GM18868 (cell line): ENCODE measurements around the gene SLC24A1.
"Not testable (repeated sequence)": the region's sequence is repeated elsewhere in the genome, so short reads cannot be mapped to it uniquely, and the experiment has no call there.

Experiments used
- ATAC-seq: cut with Tn5 transposase; IDR thresholded peaks from one replicate; pipeline ENCODE4 v1.9.1; 2021; ENCODE audit warnings: mild to moderate bottlenecking, moderate library complexity; ENCODE audit not compliant: unreplicated experiment

The SLC24A1 gene

DNA sequence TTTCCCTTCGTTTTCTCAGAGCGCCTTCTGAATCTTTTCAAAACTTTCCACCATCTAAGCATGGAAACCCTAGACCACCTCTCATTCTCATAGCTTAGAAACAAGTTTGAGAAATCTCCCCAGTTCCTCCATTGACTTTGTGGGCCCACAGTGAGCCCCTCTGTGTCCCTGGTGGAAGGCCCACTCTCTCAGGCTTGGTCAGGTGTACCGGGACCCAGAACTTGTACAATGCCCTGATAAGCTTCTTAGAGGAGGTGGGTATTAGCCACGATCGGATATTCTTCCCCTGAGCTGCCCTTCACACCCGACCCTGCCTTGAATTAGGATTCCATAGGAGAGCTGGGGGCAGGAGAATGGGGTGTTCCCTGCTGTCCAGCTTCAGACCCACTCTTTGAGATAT lies at the start of gene SLC24A1:
Gene SLC24A1, plus strand, starts transcription at position 301 of the 400 bp plus-strand sequence. CDS start 2,143 bp downstream, outside the sequence.
- no peak for ATAC-seq

- no peak for ATAC-seq
Observed at GRCh38 chr15:65571971-65572370, 49.8 kb upstream of the SLC24A1 start.

- no peak for ATAC-seq
Observed at GRCh38 chr15:65576664-65577063, 45.1 kb upstream of the SLC24A1 start.

- ATAC-seq, result no peak
Observed at GRCh38 chr15:65577129-65577996, 44.4 kb upstream of the SLC24A1 start.

DNA sequence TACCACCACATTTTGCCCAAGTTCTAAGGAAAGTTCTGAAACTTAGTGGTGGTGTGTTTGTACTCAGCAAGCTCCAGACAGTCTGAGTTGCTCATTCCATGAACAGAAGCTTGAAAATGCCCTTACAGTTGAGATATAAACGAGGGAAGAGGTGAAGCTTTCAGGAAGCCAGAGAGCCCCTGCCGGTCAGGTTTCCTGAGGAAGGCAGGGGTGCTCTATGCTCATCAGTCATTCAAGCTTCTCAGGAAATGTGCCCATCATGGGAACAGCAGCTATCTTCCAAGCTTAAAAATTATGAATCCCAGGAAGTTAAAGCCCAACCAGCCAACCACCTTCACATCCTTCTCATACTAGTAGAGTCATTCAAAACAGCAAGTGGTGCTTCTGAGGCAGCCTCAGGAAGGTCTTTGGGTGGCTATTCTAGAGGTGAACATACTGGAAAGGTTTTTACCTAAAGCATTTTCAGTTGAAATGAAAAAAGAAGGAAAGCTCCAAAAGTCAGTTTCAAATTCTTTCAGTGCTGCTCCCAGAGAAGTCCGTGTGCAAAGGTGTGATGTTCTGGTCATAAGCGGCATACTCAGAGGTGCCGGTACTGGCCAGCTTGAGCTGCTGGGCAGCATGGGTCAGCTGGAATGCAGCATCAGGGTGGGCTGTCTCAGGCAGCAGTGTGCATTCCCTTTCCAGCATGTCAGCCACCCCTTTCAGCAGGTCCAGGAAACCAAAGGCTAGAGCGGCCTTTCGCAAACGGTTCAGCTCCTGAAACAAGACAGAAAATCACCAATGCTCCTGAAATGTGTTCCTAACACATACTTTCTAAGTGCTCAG lies 42.6 kb upstream of the SLC24A1 start:
- ATAC-seq, result no peak

DNA sequence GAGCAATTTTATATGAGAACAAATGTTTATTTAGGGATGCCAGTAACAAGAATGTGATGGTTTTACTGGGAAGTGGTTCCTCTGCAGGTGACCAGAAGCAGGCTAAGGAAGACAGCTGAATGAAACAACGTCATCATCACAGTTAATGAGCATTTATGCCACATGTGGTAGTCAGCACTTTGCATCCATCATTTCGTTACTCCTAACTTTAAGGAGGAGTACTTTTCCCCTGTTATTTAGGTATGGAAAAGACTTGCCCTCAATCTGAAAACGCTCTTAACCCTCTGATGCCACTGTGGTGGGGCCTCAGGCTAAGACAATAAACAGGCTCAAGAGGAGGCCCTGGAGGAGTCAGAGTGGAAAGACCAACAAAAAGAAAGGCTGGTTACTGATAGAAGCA lies 42.0 kb upstream of the SLC24A1 start:
- ATAC-seq, result no peak

DNA sequence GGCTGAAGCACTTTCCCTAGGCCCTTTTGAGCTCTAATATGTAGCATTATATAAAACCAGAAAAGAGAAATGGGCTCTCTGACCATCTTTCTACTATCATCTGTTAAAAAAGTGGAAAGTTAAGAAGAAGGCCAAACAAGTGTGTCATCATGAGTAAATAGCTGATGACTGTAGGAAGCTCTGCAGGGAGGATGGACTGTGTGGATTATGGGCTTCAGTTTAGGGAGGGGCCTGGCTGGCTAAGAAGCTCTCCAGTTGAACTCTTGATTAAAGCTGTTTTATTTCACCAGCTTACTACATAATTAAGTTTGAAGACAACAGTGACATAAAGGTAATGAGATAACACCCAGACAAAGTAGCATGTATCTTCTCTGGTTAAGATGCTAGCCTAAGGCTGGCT lies 41.5 kb upstream of the SLC24A1 start:
- no peak for ATAC-seq

DNA sequence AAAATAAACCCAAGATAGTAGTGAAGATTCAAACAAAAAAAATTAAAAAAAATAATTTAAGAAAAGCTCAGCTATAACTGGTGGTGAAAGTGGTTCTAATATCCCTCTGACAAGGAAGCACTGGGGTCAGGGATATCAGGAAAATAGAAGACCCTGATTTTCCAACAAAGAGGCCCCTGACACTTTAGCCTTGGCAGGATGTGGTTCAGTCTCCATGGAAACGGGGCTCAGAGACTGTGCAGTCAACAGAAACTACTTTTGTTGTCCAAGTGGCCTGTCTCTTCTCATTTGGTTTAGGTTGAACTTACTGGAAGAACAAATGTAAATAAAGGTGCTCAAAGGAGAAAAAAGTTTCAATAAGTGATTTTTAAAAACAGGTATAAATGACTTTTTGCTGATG lies 38.0 kb upstream of the SLC24A1 start:
- ATAC-seq, result peak; percentile 43

DNA sequence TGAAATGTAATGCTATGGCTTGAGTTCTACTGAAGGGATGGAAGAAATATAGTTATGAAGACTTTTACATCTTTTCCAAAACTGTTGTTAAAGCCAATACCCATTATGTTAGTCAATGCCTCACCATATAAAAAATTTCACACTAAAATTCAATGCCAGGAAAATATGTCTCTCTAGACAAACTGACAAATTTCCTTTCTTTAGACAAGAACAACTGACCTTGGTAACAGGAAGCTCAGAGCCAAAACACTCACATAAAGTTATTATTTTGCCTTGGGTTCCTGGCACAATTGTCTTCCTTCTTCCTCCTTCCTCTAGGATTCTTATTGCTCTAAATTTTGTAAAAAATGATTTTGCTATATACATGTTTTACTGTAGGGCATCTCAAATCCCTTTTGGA lies 37.5 kb upstream of the SLC24A1 start:
- ATAC-seq, result no peak

DNA sequence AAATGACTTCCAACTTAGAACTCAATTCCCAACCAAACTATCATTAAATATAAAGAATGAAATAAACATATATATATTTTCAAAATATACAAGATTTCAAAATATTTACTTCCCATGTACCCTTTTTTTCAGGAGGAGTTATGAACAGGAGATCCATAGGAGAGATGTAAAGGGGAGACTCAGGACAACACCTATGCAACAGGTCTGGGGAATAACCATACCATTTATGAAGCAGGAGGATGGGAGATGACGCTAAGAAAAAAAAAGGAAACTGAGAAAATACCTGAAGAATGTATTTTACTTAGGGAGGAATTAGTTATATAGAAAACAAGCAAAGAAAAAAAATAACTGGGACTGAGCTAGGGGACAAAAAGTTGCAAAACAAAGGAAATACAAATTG lies 34.6 kb upstream of the SLC24A1 start:
- no peak for ATAC-seq

DNA sequence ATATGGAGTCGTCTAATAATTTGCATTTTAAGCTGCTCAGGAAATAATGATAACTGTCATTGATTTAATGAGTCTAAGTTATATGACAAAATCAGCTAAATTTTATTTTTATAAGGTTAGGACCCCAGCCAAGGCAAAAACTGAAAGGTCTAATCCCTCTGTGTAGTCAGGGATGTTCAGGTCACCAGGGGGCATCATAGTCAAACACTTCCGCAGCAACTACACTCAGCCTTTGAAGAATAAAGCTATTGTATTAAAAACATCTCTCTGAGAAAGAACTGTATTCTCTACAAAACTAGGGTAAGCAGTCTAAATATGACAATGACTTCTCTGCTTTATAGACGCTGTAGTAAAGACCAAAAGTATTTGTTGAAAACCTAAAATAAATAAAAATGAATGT lies 25.8 kb upstream of the SLC24A1 start:
- ATAC-seq, result no peak

GRCh38 chr15:65598468-65598867 lies 23.3 kb upstream of the SLC24A1 start:
- ATAC-seq, result no peak

DNA sequence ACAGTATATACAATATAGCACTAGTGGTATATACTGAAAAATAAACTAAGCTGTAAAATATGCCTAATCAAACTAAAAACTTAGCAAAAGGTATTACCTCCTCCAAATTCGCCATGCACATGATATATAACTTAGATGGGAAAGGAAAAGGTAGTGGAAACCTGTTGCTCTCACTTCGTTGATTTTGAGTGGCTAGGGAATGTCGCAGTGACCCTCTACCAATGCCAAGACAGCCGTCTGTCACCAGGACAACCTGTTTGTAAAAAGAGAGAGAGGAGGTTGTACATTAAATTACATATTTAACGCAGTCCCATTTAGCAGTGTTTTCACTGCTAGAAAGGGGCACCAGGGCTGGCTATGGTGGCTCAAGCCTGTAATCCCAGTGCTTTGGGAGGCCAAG lies 22.1 kb upstream of the SLC24A1 start:
- ATAC-seq, result no peak

- ATAC-seq, result no peak
Observed at GRCh38 chr15:65603134-65603533, 18.6 kb upstream of the SLC24A1 start.

DNA sequence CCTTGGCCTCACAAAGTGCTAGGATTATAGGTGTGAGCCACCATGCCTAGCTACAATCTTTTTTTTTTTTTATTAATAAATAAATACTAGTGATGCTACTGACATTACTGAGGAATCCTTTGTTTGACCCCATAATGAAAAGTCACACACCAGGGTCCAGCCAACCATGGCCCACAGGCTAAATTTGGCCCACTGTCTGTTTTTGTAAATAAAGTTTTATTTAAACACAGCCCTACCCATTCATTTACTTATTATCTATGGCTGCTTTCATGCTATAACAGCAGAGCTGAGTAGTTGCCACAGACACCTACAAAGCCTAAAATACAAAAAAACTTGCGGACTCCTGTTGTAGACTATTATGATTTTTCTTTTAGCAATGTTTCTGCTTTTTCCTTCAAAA lies 18.2 kb upstream of the SLC24A1 start:
- ATAC-seq, result no peak

DNA sequence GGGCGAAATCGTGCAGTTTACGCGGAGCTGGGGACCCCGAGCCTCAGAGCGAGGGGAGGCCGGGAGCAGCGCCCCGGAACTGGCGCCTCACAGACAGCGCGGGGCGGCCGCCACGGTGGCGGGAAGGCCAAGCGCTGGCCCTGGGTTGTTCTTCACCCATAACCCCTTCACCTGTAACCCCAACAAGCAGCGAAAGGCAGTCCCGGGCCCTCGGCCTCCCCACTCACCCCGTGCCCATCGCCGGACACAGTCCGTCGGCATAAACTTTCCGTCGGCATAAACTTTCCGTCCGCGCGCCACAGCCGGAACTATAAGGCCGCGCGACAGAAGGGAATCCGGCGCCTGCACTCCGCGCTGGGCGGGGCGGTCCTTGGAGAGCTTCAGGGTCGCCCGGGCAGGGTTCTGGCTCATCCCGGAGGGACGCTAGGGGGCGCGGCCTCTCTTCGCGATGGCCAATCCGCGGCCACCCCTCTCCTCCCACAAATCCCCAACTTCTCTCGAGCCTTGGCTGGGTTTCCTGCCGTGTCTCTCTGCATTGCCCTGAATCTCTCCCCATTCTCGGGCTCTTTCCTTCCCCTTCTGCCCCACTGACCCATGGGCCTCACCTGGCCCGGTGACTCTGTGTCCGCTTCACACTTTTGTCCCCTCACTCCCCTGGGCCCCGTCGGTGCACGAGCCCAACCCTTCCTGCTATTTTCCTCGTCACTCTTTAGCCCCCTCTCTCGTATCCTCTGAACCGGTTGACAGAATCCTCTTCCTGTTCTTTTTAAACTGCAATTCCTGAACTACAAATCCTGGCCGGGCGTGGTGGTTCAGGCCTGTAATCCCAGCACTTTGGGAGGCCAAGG lies 10.6 kb upstream of the SLC24A1 start, which contains the start of gene INTS14:
Gene INTS14, minus strand, starts transcription at position 261 of the 848 bp plus-strand sequence. CDS start 3,751 bp downstream, outside the sequence.
- peak; percentile 90 for ATAC-seq

DNA sequence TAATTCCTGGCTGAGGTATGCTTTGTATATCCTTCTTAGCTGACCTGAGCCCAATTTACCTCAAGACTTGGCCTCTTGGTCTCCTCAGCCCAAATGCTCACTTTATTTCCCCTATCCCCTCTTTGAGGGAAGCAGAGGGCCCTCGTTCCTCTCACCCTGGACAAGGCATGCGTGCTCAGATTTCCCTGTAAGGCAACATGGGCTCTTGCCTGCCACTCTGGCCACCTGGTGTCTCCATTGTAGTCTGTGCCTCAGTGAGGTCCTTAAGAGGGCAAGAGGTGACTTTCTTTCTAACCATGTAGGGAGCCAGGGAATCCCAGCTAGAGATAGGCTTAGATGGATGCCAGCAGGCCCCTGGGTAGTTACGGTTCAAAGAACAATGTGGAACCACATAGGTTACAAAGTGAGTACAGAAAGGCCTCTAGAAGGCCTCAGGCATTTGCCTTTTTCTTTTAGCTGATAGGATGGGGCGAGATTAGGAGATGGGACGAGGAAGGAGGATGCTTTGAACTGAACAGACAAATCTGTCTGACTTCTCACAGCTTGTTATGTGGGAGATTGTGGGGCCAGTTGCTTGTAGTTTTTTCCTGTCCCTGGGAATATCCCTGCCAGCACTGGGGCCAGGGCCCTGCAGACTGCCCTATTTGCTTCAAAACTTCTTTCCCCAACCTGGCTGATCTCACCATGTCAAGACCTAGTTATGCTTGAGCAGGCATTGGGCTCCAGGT lies 9.7 kb upstream of the SLC24A1 start:
- no peak for ATAC-seq

GRCh38 chr15:65612616-65612946 lies 9.2 kb upstream of the SLC24A1 start:
- no peak for ATAC-seq

DNA sequence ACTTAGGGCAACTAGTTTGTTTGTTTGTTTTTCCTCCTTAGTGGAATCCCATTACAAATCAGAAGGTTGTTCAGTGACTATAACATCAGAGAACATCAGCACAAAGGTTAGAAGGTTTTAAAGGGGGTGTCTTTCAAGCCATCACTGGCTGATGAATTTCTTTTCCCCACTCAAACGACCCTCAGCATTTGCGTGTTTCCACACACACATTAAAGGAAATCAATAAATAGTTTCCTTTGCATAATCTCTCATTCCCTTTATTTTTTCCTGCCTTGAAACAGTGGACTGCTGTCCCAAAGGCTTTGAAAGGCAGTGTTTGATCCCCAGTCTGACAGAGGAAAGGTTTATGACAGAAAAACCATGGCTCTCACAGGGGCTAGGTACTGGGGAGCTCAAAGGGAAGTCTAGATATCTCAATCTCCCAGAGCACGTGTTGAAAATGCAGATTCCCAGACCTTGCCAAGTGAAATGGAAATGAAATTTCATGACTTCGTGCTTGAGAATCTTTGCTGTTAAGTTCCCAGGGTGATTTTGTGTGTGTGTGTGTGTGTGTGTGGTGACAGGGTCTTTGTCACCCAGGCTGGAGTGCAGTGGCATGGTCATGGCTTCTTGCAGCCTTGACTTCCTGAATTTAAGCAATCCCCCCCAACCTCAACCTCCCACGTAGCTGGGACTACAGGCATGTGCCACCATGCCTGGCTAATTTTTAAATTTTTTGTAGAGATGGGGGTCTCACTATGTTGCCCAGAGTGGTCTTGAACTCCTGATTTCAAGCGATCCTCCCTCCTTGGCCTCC lies 8.6 kb upstream of the SLC24A1 start:
- ATAC-seq, result no peak

- ATAC-seq, result not testable (repeated sequence)
Observed at GRCh38 chr15:65615887-65616286, 5.9 kb upstream of the SLC24A1 start.
